Aorta (tissue), 5 donors: ENCODE data around the gene LILRA1. TPM values are rescaled to one million over a fixed set of nuclear protein-coding genes. Genes with fewer than 3 reads are reported as not detected.
"Not testable (repeated sequence)": the region's sequence is repeated elsewhere in the genome, so short reads cannot be mapped to it uniquely, and the experiment has no call there.

Experiments used
- ATAC-seq: fragments of 200-7000 bp; cut with Tn5 transposase; one replicate; pipeline ENCODE4 v1.9.1; 2022; ENCODE audit warnings: moderate library complexity; ENCODE audit not compliant: low FRiP score
- DNase-seq, 2 donors: peaks; one replicate each; pipeline ENCODE4 v3.0.0-alpha.2; 2020
- H3K27ac ChIP-seq, 2 donors: one replicate each; pipeline ENCODE4 v1.5.1; 2013; ENCODE audit warnings: low read length in 2 of 2, mild to moderate bottlenecking in 2 of 2, moderate library complexity in 2 of 2, control low read depth in 1 of 2, inconsistent platforms in 1 of 2, low read depth in 1 of 2
- H3K27me3 ChIP-seq, 2 donors: one replicate each; pipeline ENCODE4 v1.6.1; 2013; ENCODE audit warnings: control low read depth in 1 of 2, low read length in 1 of 2, mild to moderate bottlenecking in 1 of 2, moderate library complexity in 1 of 2; ENCODE audit not compliant: insufficient read depth in 2 of 2, control insufficient read depth in 1 of 2
- H3K36me3 ChIP-seq, 2 donors: one replicate each; pipeline ENCODE4 v1.6.1; 2013; ENCODE audit warnings: control low read depth in 1 of 2, low read length in 1 of 2, mild to moderate bottlenecking in 1 of 2; ENCODE audit not compliant: insufficient read depth in 2 of 2, control insufficient read depth in 1 of 2
- H3K4me1 ChIP-seq, 2 donors: one replicate each; pipeline ENCODE4 v1.6.1; 2013; ENCODE audit warnings: low read length in 2 of 2, control low read depth in 1 of 2, mild to moderate bottlenecking in 1 of 2, moderate library complexity in 1 of 2; ENCODE audit not compliant: insufficient read depth in 2 of 2, control insufficient read depth in 1 of 2
- H3K4me3 ChIP-seq, 2 donors: one replicate each; pipeline ENCODE4 v1.5.1; 2013; ENCODE audit warnings: low read length in 2 of 2, control low read depth in 1 of 2, mild to moderate bottlenecking in 1 of 2
- H3K9me3 ChIP-seq: one replicate; pipeline ENCODE4 v1.6.1; 2013; ENCODE audit warnings: mild to moderate bottlenecking, low read length; ENCODE audit not compliant: control insufficient read depth
- WGBS, 2 donors: extraction: QIAGEN DNeasy Blood & Tissue Kit; methylation state at CpG; one replicate each; pipeline ENCODE4 v1.1.7; 2013; 5-methylcytosine and 5-hydroxymethylcytosine counted together
- intact Hi-C, 2 donors: fragments of 100-400 bp; cut with DNase I; formaldehyde crosslinking; loops; one replicate each; pipeline versions ENCODE4 v1.14.2 to v1.15.0; 2022
- polyA plus RNA-seq, 2 donors: library from polyadenylated mRNA; stranded (reverse); fragments of 200-250 nt; gene quantifications; one replicate each; pipeline ENCODE4 v1.2.3, GENCODE V29; 2013
- total RNA-seq, 2 donors: library from RNA; stranded (reverse); fragmentation: NEBNext Ultra II Directional; extraction: Animal tissue kit (Norgen Biotek cat#: 25700); gene quantifications; one replicate each; pipeline ENCODE4 v1.2.1, GENCODE V29; 2021
- donor health status: healthy with polysubstance abuse.
- donor health status: Bipolar disorder and iron deficiency.
- donor health status: DM: no; HTN: no; CAD: no.
- donor health status: DM: no; HTN: no; CAD: no.
- donor health status: DM: yes; HTN: yes; CAD: no.

LILRA1 gene
- total and polyA plus RNA-seq, 4 donors, result 0.08 to 2.0 (median 1.1) TPM

GRCh38 chr19:54608792-54609191 is 15.4 kb downstream of the LILRA1 start:
- H3K27me3 ChIP-seq, result no peaks in the 10 kb centered on the region
- no peak overlapping the region for H3K27ac ChIP-seq
- no peak overlapping the region for H3K4me3 ChIP-seq
- no peaks in the 10 kb centered on the region for H3K36me3 ChIP-seq
- no peak for DNase-seq
- no peaks in the 10 kb centered on the region for H3K4me1 ChIP-seq
- H3K9me3 ChIP-seq, result peaks cover 2% of the 10 kb centered on the region
- intact Hi-C loops, result no loop called here
- no peak for ATAC-seq
- WGBS, 2 donors, result 88 to 91% methylated on average over 15 of the region's 15 CpGs

GRCh38 chr19:54609356-54609791 is 15.9 kb downstream of the LILRA1 start:
- WGBS, 2 donors, result 86 to 88% methylated on average over 26 of the region's 26 CpGs
- DNase-seq, result no peak
- no peak overlapping the region for H3K4me3 ChIP-seq
- H3K27me3 ChIP-seq, result no peaks in the 10 kb centered on the region
- peaks cover 2% of the 10 kb centered on the region for H3K9me3 ChIP-seq
- no peaks in the 10 kb centered on the region for H3K36me3 ChIP-seq
- no peak overlapping the region for H3K27ac ChIP-seq
- no peaks in the 10 kb centered on the region for H3K4me1 ChIP-seq
- no peak for ATAC-seq
- intact Hi-C loops, result no loop called here

GRCh38 chr19:54612428-54612827 is 19.0 kb downstream of the LILRA1 start:
- H3K36me3 ChIP-seq, result no peaks in the 10 kb centered on the region
- H3K4me3 ChIP-seq, result no peak overlapping the region
- intact Hi-C loops, result no loop called here
- H3K9me3 ChIP-seq, result peaks cover 1% of the 10 kb centered on the region
- ATAC-seq, result no peak
- 85 to 90% methylated on average over 1 of the region's 1 CpG for whole genome bisulfite sequencing, 2 donors
- no peak overlapping the region for H3K27ac ChIP-seq
- no peak for DNase-seq
- no peaks in the 10 kb centered on the region for H3K27me3 ChIP-seq
- no peaks in the 10 kb centered on the region for H3K4me1 ChIP-seq

GRCh38 chr19:54614726-54615125 is 21.3 kb downstream of the LILRA1 start:
- H3K4me3 ChIP-seq, result no peak overlapping the region
- no peaks in the 10 kb centered on the region for H3K27me3 ChIP-seq
- H3K9me3 ChIP-seq, result no peaks in the 10 kb centered on the region
- 82 to 85% methylated on average over 1 of the region's 1 CpG for WGBS, 2 donors
- H3K4me1 ChIP-seq, result no peaks in the 10 kb centered on the region
- ATAC-seq, result no peak
- intact Hi-C loops, result no loop called here
- H3K27ac ChIP-seq, result no peak overlapping the region
- no peaks in the 10 kb centered on the region for H3K36me3 ChIP-seq
- no peak for DNase-seq

GRCh38 chr19:54616057-54616456 is 22.6 kb downstream of the LILRA1 start:
- no peak overlapping the region for H3K4me3 ChIP-seq
- ATAC-seq, result no peak
- no peaks in the 10 kb centered on the region for H3K9me3 ChIP-seq
- WGBS, 2 donors, result 56 to 60% methylated on average over 3 of the region's 3 CpGs
- intact Hi-C loops, result no loop called here
- no peaks in the 10 kb centered on the region for H3K36me3 ChIP-seq
- H3K27me3 ChIP-seq, result no peaks in the 10 kb centered on the region
- no peak for DNase-seq
- no peaks in the 10 kb centered on the region for H3K4me1 ChIP-seq
- H3K27ac ChIP-seq, result no peak overlapping the region

GRCh38 chr19:54616821-54617560 is 23.6 kb downstream of the LILRA1 start:
- no peaks in the 10 kb centered on the region for H3K36me3 ChIP-seq
- no peaks in the 10 kb centered on the region for H3K27me3 ChIP-seq
- DNase-seq (no peak), ATAC-seq (peak; percentile 11)
- H3K9me3 ChIP-seq, result no peaks in the 10 kb centered on the region
- no peak overlapping the region for H3K27ac ChIP-seq
- no peak overlapping the region for H3K4me3 ChIP-seq
- WGBS, 2 donors, result 42 to 67% methylated on average over 5 of the region's 5 CpGs
- intact Hi-C loops, result no loop called here
- no peaks in the 10 kb centered on the region for H3K4me1 ChIP-seq

- H3K36me3 ChIP-seq, result no peaks in the 10 kb centered on the region
- intact Hi-C loops, result no loop called here
- 69 to 72% methylated on average over 4 of the region's 4 CpGs for WGBS, 2 donors
- H3K9me3 ChIP-seq, result no peaks in the 10 kb centered on the region
- H3K4me3 ChIP-seq, result no peak overlapping the region
- H3K4me1 ChIP-seq, result no peaks in the 10 kb centered on the region
- no peak for ATAC-seq
- no peak overlapping the region for H3K27ac ChIP-seq
- no peak for DNase-seq
- H3K27me3 ChIP-seq, result no peaks in the 10 kb centered on the region
Measured at GRCh38 chr19:54620464-54620863, 27.0 kb downstream of the LILRA1 start.

- peaks cover 2% of the 10 kb centered on the region for H3K9me3 ChIP-seq
- 58 to 60% methylated on average over 4 of the region's 4 CpGs for WGBS, 2 donors
- H3K4me1 ChIP-seq, result no peaks in the 10 kb centered on the region
- H3K27me3 ChIP-seq, result no peaks in the 10 kb centered on the region
- H3K36me3 ChIP-seq, result no peaks in the 10 kb centered on the region
- H3K27ac ChIP-seq, result no peak overlapping the region
- DNase-seq, result no peak
- intact Hi-C loops, result no loop called here
- H3K4me3 ChIP-seq, result no peak overlapping the region
- ATAC-seq, result no peak
Measured at GRCh38 chr19:54622431-54622830, 29.0 kb downstream of the LILRA1 start.

DNA sequence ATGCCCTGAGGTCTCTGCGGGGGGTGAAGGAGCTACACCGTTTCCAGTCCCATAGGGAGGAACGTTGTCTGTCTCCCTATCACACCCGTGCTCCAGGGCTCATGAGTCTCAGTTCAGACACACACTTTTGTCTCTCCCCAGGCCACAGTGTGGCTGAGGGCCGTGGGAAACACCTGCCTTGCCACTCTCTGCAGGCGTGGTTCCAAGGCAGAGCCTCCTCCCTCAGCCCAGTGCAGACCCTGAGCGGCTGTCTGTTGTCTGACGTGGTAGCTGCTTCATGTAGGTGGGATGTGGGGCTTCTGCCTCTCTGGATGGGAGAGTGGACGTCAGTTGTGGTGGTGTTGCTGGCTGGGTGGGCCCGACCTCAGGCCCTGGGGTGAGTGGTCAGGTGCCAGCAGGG is 30.8 kb downstream of the LILRA1 start:
- H3K4me3 ChIP-seq, H3K27ac ChIP-seq, H3K9me3 ChIP-seq, H3K36me3 ChIP-seq, H3K4me1 ChIP-seq, intact Hi-C loops, H3K27me3 ChIP-seq, DNase-seq: not testable (repeated sequence)
- WGBS, 2 donors, result 70 to 73% methylated on average over 8 to 10 of the region's 10 CpGs
- peak; percentile 26 for ATAC-seq
